Measurements from ENCODE around the gene PITPNC1.
"Not testable (repeated sequence)": the region's sequence is repeated elsewhere in the genome, so short reads cannot be mapped to it uniquely, and the experiment has no call there.

PITPNC1 gene

DNA sequence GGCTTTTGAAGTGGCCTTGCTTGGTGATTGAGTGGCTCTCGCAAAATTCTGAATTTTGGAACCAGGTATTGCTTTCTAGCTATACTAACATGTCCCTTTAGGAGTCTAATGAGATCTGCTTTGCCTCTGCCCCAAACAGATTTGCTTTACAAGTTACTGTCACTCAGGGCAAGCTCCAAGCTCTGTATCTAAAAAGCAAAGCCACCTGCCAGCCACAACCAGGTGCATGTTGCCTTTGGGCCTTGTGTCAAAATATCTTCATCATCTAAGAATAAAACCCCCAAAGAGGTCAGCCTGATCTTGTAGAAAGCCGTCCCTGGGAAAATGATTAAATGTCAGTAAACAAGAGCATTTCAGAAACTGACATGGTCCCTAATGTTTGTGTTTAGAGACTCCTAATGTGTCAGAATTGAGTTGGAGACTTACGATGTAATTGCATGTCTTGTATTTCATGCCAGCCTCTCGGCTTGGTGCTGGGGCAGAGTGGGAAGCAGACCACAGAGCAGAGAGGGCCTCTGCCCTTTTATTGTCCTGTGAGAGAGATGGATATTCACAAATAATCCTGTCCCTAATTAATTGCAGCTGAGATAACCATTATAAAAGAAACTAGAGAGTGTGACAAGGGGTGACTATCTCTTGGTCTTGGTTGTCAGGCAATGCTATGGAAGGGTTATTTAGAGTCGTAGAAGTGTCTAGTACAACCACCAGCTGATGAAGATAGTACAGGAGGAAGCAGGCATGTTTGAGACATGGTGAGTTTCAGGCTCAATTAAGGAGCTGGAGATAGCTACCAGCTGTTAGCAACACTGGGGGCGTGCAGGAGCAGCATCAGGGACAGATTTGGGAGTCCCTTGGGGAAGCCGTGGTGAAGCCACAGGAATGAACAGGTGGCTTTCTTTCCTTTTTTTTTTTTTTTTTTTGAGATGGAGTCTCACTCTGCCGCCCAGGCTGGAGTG, 90.7 kb downstream of the PITPNC1 start:
- no peak for DNase-seq

DNA sequence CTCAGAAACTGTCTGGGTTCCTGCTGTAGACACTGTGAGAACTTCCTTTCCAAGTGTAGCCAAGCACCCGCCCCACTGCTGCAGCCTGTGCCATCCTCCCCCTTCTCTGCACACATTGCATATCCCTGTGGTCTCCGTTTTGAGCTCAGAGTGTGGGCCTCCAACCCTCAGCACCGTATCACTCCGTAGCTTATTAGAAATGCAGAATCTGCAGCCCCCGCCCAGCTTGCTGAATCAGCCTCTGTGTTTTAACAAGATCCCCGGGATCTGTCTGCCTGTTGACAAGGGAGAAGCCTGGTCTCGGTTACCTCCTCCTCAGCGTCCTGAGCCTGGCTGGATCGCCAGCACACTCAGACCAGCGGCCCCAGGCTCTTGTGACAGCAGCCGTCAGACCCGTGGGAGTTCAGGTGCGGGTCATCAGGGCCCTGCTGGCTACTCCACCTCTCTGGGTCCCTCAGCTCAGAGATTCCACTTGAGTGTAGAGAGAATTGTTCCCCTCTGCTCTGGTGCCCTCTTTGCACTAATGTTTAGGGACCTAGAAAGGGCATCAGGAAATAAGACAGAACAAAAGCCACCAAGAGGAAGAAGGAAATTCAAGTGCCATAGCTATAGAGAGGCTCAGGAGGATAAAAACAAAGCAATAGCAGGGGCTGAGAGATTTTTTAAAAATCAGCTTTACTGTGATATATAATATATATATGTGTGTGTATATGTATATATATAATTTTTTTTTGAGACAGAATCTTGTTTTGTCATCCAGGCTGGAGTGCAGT, 92.3 kb downstream of the PITPNC1 start:
- DNase-seq, result peak; percentile 58

GRCh38 chr17:67470163-67470562, 93.1 kb downstream of the PITPNC1 start:
- no peak for DNase-seq

DNA sequence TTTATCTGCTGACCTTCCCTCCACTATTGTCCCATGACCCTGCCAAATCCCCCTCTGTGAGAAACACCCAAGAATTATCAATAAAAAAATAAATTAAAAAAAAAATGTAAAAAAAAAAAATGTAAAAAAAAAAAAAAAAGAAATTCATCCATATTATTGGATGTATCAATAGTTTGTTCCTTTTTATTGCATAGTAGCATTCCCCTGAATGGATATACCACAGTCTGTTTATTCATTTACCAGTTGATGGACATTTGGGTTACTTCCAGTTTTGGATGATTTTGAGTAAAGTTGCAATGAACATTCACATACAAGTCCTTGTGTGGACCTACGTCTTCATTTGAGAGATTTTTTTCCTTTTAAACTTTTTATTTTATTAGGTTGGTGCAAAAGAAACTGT, 94.0 kb downstream of the PITPNC1 start:
- no peak for DNase-seq

DNA sequence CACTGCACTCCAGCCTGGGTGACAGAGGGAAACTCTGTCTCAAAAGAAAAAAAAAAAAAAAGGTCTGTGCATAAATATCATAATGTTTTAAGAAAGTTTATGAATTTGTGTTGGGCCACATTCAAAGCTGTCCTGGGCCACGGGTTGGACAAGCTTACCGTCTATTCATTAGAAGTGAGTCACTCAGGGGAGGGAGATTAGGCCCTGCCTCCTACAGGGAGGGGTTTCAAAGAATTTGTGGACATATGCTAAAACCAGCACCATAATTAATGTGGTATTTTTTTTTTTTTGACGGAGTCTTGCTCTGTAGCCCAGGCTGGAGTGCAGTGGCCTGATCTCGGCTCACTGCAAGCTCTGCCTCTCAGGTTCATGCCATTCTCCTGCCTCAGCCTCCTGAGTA, 95.5 kb downstream of the PITPNC1 start:
- not testable (repeated sequence) for DNase-seq

DNA sequence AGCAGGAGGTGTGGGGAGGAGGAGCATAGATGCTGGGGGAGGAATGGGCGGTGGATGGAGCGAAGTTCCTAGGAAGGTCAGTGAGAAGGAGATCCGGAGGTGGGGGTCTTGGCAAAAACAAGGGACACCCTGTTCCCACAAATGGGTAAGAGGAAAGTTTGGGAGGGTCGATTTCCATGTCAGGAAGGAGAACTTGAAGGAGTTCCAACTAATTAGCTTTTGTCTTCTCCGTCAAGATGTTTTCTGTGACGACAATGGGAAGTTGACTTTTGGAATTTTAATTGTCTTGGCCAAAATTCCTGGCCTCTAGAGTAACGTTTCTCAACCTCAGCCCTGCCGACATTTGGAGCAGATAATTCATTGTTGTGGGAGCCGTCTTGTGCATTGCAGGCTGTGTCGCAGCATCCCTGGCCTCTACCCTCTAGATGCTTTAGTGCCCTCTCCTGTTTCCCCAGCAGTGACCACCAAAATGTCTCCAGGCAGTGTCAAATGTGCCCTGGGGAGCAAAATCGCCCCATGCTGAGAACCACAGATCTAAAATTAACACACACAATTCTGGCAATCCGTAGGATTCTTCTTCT, 97.1 kb downstream of the PITPNC1 start:
- DNase-seq, result no peak

GRCh38 chr17:67475161-67475937, 98.3 kb downstream of the PITPNC1 start:
- peak; percentile 87 for DNase-seq

GRCh38 chr17:67476787-67477335, 99.8 kb downstream of the PITPNC1 start:
- no peak for DNase-seq

- peak; percentile 71 for DNase-seq
Observed at GRCh38 chr17:67477687-67478086, 100.6 kb downstream of the PITPNC1 start.

- no peak for DNase-seq
Observed at GRCh38 chr17:67478401-67479041, 101.4 kb downstream of the PITPNC1 start.

DNA sequence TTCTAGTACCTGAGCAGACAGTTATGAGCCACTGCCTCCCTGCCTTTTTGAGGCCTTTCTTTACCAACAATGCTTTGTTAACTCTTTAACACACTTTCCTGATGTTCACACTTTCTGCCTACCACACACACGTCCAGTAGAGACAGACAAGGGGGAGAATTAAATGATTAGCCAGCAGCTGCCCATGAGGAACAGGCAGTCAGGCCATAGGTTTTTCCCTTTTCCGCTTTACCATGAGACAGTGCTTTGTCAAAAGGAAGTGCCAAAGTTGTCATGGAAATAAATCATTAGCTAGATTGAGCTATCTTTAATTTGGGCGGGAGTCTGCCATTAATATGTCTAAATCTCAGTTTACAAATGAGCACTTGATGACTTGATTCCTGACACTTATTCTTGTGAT, 102.1 kb downstream of the PITPNC1 start:
- no peak for DNase-seq

DNA sequence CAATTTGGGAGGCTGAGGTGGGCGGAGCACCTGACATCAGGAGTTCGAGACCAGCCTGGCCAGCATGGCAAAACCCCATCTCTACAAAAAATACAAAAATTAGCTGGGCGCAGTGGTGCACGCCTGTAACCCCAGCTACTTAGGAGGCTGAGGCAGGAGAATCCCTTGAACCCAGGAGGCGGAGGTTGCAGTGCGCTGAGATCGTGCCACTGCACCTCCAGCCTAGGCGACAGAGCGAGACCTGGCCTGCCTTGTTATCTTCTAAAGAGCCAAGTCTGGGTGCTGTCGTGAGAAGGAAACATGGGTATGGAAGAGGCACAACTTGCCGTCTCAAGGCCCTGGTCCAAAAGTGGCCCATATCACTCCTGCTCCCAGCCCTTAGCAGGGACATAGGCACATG, 103.9 kb downstream of the PITPNC1 start:
- not testable (repeated sequence) for DNase-seq

- DNase-seq, result no peak
Observed at GRCh38 chr17:67481808-67482207, 104.7 kb downstream of the PITPNC1 start.

- DNase-seq, result no peak
Observed at GRCh38 chr17:67482764-67483163, 105.7 kb downstream of the PITPNC1 start.

- DNase-seq, result no peak
Observed at GRCh38 chr17:67484261-67484660, 107.2 kb downstream of the PITPNC1 start.

GRCh38 chr17:67485666-67486065, 108.6 kb downstream of the PITPNC1 start:
- DNase-seq, result no peak

GRCh38 chr17:67487506-67487905, 110.4 kb downstream of the PITPNC1 start:
- DNase-seq, result no peak

DNA sequence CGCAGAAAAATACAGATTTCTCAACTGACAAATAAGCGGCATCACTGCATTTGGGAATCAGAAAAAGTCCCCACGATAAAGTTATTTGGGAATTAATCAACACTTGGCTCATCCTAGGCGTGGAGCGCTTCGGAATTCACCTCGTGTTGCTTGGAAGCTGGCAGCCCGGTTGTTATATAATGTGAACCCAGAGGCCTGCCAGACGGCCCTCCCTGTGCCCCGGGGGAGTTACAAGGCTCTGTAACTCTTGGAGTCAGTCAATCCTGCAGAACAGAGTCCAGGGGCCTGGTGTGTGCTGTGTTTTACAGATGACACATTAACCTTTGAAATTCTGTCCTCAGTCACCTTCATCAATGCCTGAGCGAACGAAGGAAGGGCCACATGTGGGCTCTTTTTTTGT, 111.1 kb downstream of the PITPNC1 start:
- no peak for DNase-seq

- DNase-seq, result no peak
Observed at GRCh38 chr17:67488768-67489167, 111.7 kb downstream of the PITPNC1 start.

GRCh38 chr17:67489273-67489672, 112.2 kb downstream of the PITPNC1 start:
- DNase-seq, result no peak

DNA sequence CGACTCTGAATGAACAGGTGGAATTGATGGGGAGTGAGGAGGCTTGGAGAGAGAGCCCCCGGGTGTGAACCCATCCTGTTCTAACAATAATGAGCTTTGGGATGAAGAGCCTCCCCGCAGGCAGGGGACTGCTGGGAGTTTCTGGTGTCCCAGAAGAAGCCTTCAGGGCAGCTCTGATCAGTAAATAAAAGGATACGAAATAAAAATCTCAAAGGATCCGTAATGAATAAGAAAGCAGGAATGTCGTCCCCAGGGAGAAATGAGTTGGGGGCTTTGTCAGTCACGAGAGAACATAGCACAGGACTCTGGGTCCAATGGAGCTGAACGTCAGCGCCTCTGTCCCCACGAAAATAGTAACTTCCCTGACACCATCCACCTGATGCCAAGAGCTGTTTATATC, 113.4 kb downstream of the PITPNC1 start:
- no peak for DNase-seq
